IMR-90 (cell line): ENCODE results near the gene IL1RL1. TPM values are rescaled to one million over a fixed set of nuclear protein-coding genes. Genes with fewer than 3 reads are reported as not detected.

Experiments used
- ATAC-seq: fragments of 200-7000 bp; cut with Tn5 transposase; 2 replicates; pipeline ENCODE4 v1.9.1; 2020; ENCODE audit warnings: low read depth, mild to moderate bottlenecking, moderate library complexity
- BruUV-seq: library from RNA; stranded (reverse); fragments of 400-500 nt; replicated peaks from 2 replicates; lab custom pipeline; 2021; lab: Mats Ljungman, UMichigan
- CTCF ChIA-PET: fragments of 300-600 bp; formaldehyde crosslinking; extraction: SDS; loops from one replicate; lab custom pipeline; 2021; ENCODE audit warnings: antibody characterized with exemption; lab: Yijun Ruan, JAX
- POLR2A ChIA-PET: fragments of 300-600 bp; sonication (Branson Sonifier 250); formaldehyde crosslinking; loops from one replicate; lab custom pipeline; 2022; ENCODE audit warnings: antibody characterized with exemption; ENCODE audit not compliant: unreplicated experiment; lab: Charles Lee
- DNase-seq: peaks from one replicate; pipeline ENCODE4 v3.0.0; 2013
- H2AFZ ChIP-seq: replicated peaks from 2 replicates; pipeline ENCODE3; 2013; ENCODE audit warnings: low read length, mild to moderate bottlenecking; ENCODE audit not compliant: poor library complexity
- H2AK5ac ChIP-seq: 2 replicates; pipeline ENCODE4 v1.6.1; 2013; ENCODE audit warnings: low read depth, low read length, inconsistent platforms
- H2AK9ac ChIP-seq: replicated peaks from 2 replicates; pipeline ENCODE3; 2013; ENCODE audit warnings: mild to moderate bottlenecking, low read depth, low read length, moderate library complexity; ENCODE audit not compliant: poor library complexity
- H2BK120ac ChIP-seq: 2 replicates; pipeline ENCODE4 v1.6.1; 2013; ENCODE audit warnings: low read depth, low read length, inconsistent platforms
- H2BK15ac ChIP-seq: 3 replicates; pipeline ENCODE4 v1.6.1; 2013; ENCODE audit warnings: low read depth, low read length, inconsistent platforms
- H2BK20ac ChIP-seq: 2 replicates; pipeline ENCODE4 v1.6.1; 2013; ENCODE audit warnings: low read depth, mild to moderate bottlenecking, inconsistent platforms, low read length, moderate library complexity
- H2BK5ac ChIP-seq: 2 replicates; pipeline ENCODE4 v1.6.1; 2013; ENCODE audit warnings: mild to moderate bottlenecking, low read depth, low read length, inconsistent platforms; ENCODE audit not compliant: poor library complexity, severe bottlenecking
- H3K14ac ChIP-seq: replicated peaks from 2 replicates; pipeline ENCODE4 v1.6.1; 2013; ENCODE audit warnings: low read depth, low read length, inconsistent platforms
- H3K18ac ChIP-seq: 2 replicates; pipeline ENCODE4 v1.6.1; 2013; ENCODE audit warnings: low read depth, low read length, control low read depth
- H3K23ac ChIP-seq: 2 replicates; pipeline ENCODE4 v1.6.1; 2013; ENCODE audit warnings: low read depth, low read length, inconsistent platforms
- H3K27ac ChIP-seq: 2 replicates; pipeline ENCODE4 v1.5.1; 2013; ENCODE audit warnings: mild to moderate bottlenecking, control low read depth, low read length; ENCODE audit not compliant: insufficient read depth
- H3K27me3 ChIP-seq: 2 replicates; pipeline ENCODE4 v1.6.1; 2013; ENCODE audit warnings: low read length; ENCODE audit not compliant: control insufficient read depth, insufficient read depth
- H3K36me3 ChIP-seq: 2 replicates; pipeline ENCODE4 v1.6.1; 2013; ENCODE audit warnings: low read length, mixed read lengths; ENCODE audit not compliant: control insufficient read depth, insufficient read depth
- H3K4ac ChIP-seq: 2 replicates; pipeline ENCODE4 v1.6.1; 2013; ENCODE audit warnings: low read depth, low read length, inconsistent platforms
- H3K4me1 ChIP-seq: 2 replicates; pipeline ENCODE4 v1.6.1; 2013; ENCODE audit warnings: low read length, mixed read lengths; ENCODE audit not compliant: control insufficient read depth, insufficient read depth
- H3K4me2 ChIP-seq: 2 replicates; pipeline ENCODE4 v1.6.1; 2013; ENCODE audit warnings: low read depth, mild to moderate bottlenecking, control low read depth, low read length, moderate library complexity
- H3K4me3 ChIP-seq: 2 replicates; pipeline ENCODE4 v1.5.1; 2013; ENCODE audit warnings: low read depth, mild to moderate bottlenecking, control low read depth, low read length, moderate library complexity; ENCODE audit not compliant: insufficient read depth
- H3K56ac ChIP-seq: 2 replicates; pipeline ENCODE4 v1.6.1; 2013; ENCODE audit warnings: low read length, inconsistent platforms; ENCODE audit not compliant: insufficient read depth; ENCODE audit errors: extremely low read depth
- H3K79me1 ChIP-seq, 2 experiments: 2 replicates each; pipeline ENCODE4 v1.6.1; 2013; ENCODE audit warnings: low read length in 2 of 2, inconsistent platforms in 1 of 2, low read depth in 1 of 2
- H3K9ac ChIP-seq: 2 replicates; pipeline ENCODE4 v1.6.1; 2013; ENCODE audit warnings: low read depth, low read length, control low read depth
- H3K9me1 ChIP-seq: 2 replicates; pipeline ENCODE4 v1.6.1; 2013; ENCODE audit warnings: low read length, inconsistent platforms; ENCODE audit not compliant: insufficient read depth
- H3K9me3 ChIP-seq: 2 replicates; pipeline ENCODE4 v1.6.1; 2013; ENCODE audit warnings: low read length; ENCODE audit not compliant: control insufficient read depth, insufficient read depth
- H4K20me1 ChIP-seq: 2 replicates; pipeline ENCODE4 v1.6.1; 2013; ENCODE audit warnings: low read length, inconsistent platforms; ENCODE audit not compliant: insufficient read depth
- H4K5ac ChIP-seq: 2 replicates; pipeline ENCODE4 v1.6.1; 2013; ENCODE audit warnings: mild to moderate bottlenecking, low read depth, low read length, control low read depth
- H4K8ac ChIP-seq, 2 experiments: 2 replicates each; pipeline ENCODE4 v1.6.1; 2013; ENCODE audit warnings: low read depth in 2 of 2, low read length in 2 of 2, control low read depth in 1 of 2, inconsistent platforms in 1 of 2
- H4K91ac ChIP-seq: 2 replicates; pipeline ENCODE4 v1.6.1; 2013; ENCODE audit warnings: low read depth, low read length, inconsistent platforms; ENCODE audit not compliant: insufficient read depth
- BHLHE40 ChIP-seq: fragments of 150-350 bp; IDR thresholded peaks from 2 replicates; pipeline ENCODE4 v1.6.1; 2016; ENCODE audit warnings: mild to moderate bottlenecking, low read depth, low read length
- CEBPB ChIP-seq: IDR thresholded peaks from 2 replicates; pipeline ENCODE4 v1.6.1; 2012; ENCODE audit warnings: low read depth, low read length, improper control_type of control experiment
- CTCF ChIP-seq: conservative IDR thresholded peaks from 2 replicates; pipeline ENCODE4 v1.5.1; 2012; ENCODE audit warnings: mild to moderate bottlenecking, low read depth, low read length, improper control_type of control experiment
- ELK1 ChIP-seq: fragments of 150-350 bp; IDR thresholded peaks from 2 replicates; pipeline ENCODE4 v1.6.1; 2016; ENCODE audit warnings: low read depth, mild to moderate bottlenecking, low read length, moderate library complexity, borderline replicate concordance
- FOS ChIP-seq: fragments of 150-350 bp; IDR thresholded peaks from 2 replicates; pipeline ENCODE4 v1.6.1; 2016; ENCODE audit warnings: low read depth, low read length
- MAFK ChIP-seq: IDR thresholded peaks from 2 replicates; pipeline ENCODE4 v1.6.1; 2012; ENCODE audit warnings: low read depth, low read length, improper control_type of control experiment
- MAZ ChIP-seq: IDR thresholded peaks from 2 replicates; pipeline ENCODE4 v1.6.1; 2012; ENCODE audit warnings: low read depth, mild to moderate bottlenecking, low read length, improper control_type of control experiment, moderate library complexity, borderline replicate concordance
- MXI1 ChIP-seq: IDR thresholded peaks from 2 replicates; pipeline ENCODE4 v1.6.1; 2012; ENCODE audit warnings: low read depth, mild to moderate bottlenecking, low read length, moderate library complexity, borderline replicate concordance
- POLR2A ChIP-seq: IDR thresholded peaks from 2 replicates; pipeline ENCODE4 v1.6.1; 2012; ENCODE audit warnings: mild to moderate bottlenecking, low read depth, low read length
- RCOR1 ChIP-seq: IDR thresholded peaks from 2 replicates; pipeline ENCODE4 v1.6.1; 2012; ENCODE audit warnings: mild to moderate bottlenecking, low read length, improper control_type of control experiment; ENCODE audit not compliant: insufficient replicate concordance
- RFX5 ChIP-seq: IDR thresholded peaks from 2 replicates; pipeline ENCODE4 v1.8.0; 2012; ENCODE audit warnings: low read depth, mild to moderate bottlenecking, low read length, moderate library complexity
- SMC3 ChIP-seq: fragments of 150-350 bp; IDR thresholded peaks from 2 replicates; pipeline ENCODE4 v1.6.1; 2016; ENCODE audit warnings: low read depth, mild to moderate bottlenecking, antibody characterized with exemption, low read length, moderate library complexity
- USF2 ChIP-seq: fragments of 150-350 bp; IDR thresholded peaks from 2 replicates; pipeline ENCODE4 v1.6.1; 2017; ENCODE audit warnings: mild to moderate bottlenecking, antibody characterized with exemption, low read length, low read depth
- WGBS, 2 experiments: methylation state at CpG; one replicate each; pipeline versions ENCODE4 v1.1.5 to v1.1.7; 2013; ENCODE audit warnings: missing lambda C conversion rate in 2 of 2; ENCODE audit not compliant: insufficient read length in 1 of 2; ENCODE audit errors: extremely low coverage in 2 of 2; 5-methylcytosine and 5-hydroxymethylcytosine counted together
- dilution Hi-C: fragments of 300-500 bp; cut with HindIII; formaldehyde crosslinking; loops from one replicate; pipeline ENCODE4 v1.14.3; 2018; ENCODE audit warnings: low sequenced_read_pairs; ENCODE audit not compliant: unreplicated experiment
- in situ Hi-C: fragments of 300-500 bp; cut with MboI; formaldehyde crosslinking; loops from 3 replicates; pipeline ENCODE4 v1.14.3; 2019; ENCODE audit warnings: low sequenced_read_pairs, inconsistent platforms, mixed read lengths
- intact Hi-C: fragments of 100-400 bp; cut with micrococcal nuclease; formaldehyde crosslinking; loops from 2 replicates; pipeline ENCODE4 v1.10.0; 2022
- polyA plus RNA-seq, 3 experiments: library from polyadenylated mRNA; depleted of rRNA; stranded (reverse); fragments of >200 nt; gene quantifications; 2 replicates each; pipeline ENCODE4 v1.2.3, GENCODE V29; 2012; ENCODE audit warnings: low replicate concordance in 1 of 3
- total RNA-seq: library from RNA; depleted of rRNA; stranded (reverse); fragments of >200 nt; gene quantifications from 2 replicates; pipeline ENCODE4 v1.2.3, GENCODE V29; 2012

Gene IL1RL1
- total and polyA plus RNA-seq, 2 of the 4 experiments (the other 2 are of a cell fraction): under 0.01 to 0.14 TPM

DNA sequence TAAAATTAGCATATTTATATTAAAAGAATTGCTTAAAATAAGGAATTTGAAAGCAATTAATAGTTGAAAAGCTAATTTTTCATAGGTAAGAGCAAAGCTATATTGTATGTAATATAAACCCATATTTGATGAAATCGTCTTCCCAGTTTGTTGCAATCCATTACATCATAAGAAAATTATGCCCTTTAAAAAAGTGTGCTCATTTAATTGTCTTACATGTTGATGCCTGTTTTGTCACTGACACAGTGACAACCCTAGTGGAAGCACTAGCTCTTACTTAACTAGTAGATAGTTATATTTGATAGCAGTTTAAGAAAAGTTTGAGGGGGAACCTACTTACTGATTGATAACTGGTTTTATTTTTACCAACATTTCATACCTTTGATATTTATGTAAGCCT is 81.6 kb downstream of the IL1RL1 start:
- Histone ChIP-seq H3K79me1 (no peaks in the 10 kb centered on the region), H3K18ac (no peak overlapping the region), H3K4me3 (no peak overlapping the region), H3K36me3 (no peaks in the 10 kb centered on the region), H2AFZ (no peak overlapping the region), H4K20me1 (no peaks in the 10 kb centered on the region), H3K14ac (no peak overlapping the region), H2BK120ac (no peak overlapping the region), H3K9me1 (no peaks in the 10 kb centered on the region), H2AK9ac (no peak overlapping the region), H4K91ac (no peak overlapping the region), H3K4me1 (no peaks in the 10 kb centered on the region), H3K9me3 (no peaks in the 10 kb centered on the region), H3K4ac (no peak overlapping the region), H2AK5ac (no peak overlapping the region), H4K8ac (no peak overlapping the region), H3K23ac (no peak overlapping the region), H3K9ac (no peak overlapping the region), H2BK15ac (no peak overlapping the region), H2BK20ac (no peak overlapping the region), H3K27me3 (no peaks in the 10 kb centered on the region; the same call in 1 of the 2 replicates), H2BK5ac (no peak overlapping the region), H3K27ac (no peak overlapping the region), H4K5ac (no peak overlapping the region), H3K56ac (no peak overlapping the region), H3K4me2 (no peak overlapping the region)
- no peak for ATAC-seq
- intact Hi-C loops (no loop called here), in situ Hi-C loops (no loop called here), dilution Hi-C loops (no loop called here)
- CTCF ChIA-PET: no interaction called here
- no peak for DNase-seq
- no CpG with 5 or more reads among the region's 1 CpG for WGBS, 2 experiments
- BruUV-seq: no TSS peak
- TF ChIP-seq MAZ (no peak), FOS (no peak), RCOR1 (no peak), ELK1 (no peak), MAFK (no peak), MXI1 (no peak), USF2 (no peak), SMC3 (no peak), CTCF (no peak), RFX5 (no peak), POLR2A (no peak), CEBPB (no peak), BHLHE40 (no peak)
- POLR2A ChIA-PET: no interaction called here
